Measurements from ENCODE around the gene COL9A1.
"Not testable (repeated sequence)": the region's sequence is repeated elsewhere in the genome, so short reads cannot be mapped to it uniquely, and the experiment has no call there.

COL9A1 gene

DNA sequence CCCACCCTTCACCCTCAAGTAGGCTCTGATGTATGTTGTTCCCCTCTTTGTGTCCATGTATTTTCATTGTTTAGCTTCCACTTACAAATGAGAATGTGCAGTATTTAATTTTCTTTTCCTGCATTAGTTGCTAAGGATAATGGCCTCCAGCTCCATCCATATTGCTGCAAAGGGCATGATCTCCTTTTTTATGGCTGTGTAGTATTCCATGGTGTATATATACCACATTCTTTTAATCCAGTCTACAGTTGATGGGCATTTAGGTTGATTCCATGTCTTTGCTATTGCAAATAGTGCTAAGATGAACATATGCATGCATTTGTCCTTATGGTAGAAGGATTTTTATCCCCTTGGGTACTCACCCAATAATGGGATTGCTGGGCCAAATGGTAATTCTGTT lies 35.9 kb upstream of the COL9A1 start:
- TF ChIP-seq, protein P1, sequence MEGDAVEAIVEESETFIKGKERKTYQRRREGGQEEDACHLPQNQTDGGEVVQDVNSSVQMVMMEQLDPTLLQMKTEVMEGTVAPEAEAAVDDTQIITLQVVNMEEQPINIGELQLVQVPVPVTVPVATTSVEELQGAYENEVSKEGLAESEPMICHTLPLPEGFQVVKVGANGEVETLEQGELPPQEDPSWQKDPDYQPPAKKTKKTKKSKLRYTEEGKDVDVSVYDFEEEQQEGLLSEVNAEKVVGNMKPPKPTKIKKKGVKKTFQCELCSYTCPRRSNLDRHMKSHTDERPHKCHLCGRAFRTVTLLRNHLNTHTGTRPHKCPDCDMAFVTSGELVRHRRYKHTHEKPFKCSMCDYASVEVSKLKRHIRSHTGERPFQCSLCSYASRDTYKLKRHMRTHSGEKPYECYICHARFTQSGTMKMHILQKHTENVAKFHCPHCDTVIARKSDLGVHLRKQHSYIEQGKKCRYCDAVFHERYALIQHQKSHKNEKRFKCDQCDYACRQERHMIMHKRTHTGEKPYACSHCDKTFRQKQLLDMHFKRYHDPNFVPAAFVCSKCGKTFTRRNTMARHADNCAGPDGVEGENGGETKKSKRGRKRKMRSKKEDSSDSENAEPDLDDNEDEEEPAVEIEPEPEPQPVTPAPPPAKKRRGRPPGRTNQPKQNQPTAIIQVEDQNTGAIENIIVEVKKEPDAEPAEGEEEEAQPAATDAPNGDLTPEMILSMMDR (IDR thresholded peaks at IDR 0.05): no peak
- no peaks in the 10 kb centered on the region for H3K36me3 ChIP-seq (ENCODE audit: control insufficient read depth, insufficient read depth, low read length)

DNA sequence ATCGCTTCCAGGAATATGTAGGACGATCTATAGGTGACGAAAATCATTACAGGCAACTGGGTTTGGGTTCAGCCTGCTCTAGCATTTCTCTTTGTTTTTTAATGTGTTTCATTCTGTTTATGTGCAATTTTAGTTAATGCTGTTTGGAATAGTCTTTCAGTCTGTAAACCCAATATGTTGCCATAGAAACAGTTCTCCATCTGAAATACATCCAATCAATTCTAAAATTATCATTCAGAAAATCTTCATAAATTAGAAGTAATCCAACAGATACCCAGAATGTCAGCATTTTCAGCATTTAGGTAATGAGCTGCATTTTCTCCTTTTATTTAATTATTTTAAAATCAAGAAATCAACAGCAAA lies 34.8 kb upstream of the COL9A1 start:
- H3K79me2 ChIP-seq: no peaks in the 10 kb centered on the region
- no peak overlapping the region for H3K4me3 ChIP-seq (ENCODE audit: low read depth, low read length)
- no peak overlapping the region for H3K27ac ChIP-seq
- peaks cover 2% of the 10 kb centered on the region for H3K9me3 ChIP-seq (ENCODE audit: control insufficient read depth, low read length)
- TF ChIP-seq, protein P1 (IDR thresholded peaks at IDR 0.05): no peak
- no peak overlapping the region for H3K9ac ChIP-seq
- no peak overlapping the region for H2AFZ ChIP-seq
- H3K27me3 ChIP-seq (ENCODE audit: control insufficient read depth, insufficient read depth, low read length): no peaks in the 10 kb centered on the region
- H3K4me1 ChIP-seq: no peaks in the 10 kb centered on the region
- no peak overlapping the region for H3K4me2 ChIP-seq (ENCODE audit: low read length)
- H3K36me3 ChIP-seq (ENCODE audit: control insufficient read depth, insufficient read depth, low read length): no peaks in the 10 kb centered on the region

More for the DNA sequence above, 35.9 kb upstream of the COL9A1 start:
- no peak overlapping the region for H3K4me3 ChIP-seq (ENCODE audit: low read depth, low read length)
- no peaks in the 10 kb centered on the region for H3K4me1 ChIP-seq
- H2AFZ ChIP-seq: no peak overlapping the region
- H3K9me3 ChIP-seq (ENCODE audit: control insufficient read depth, low read length): peaks cover 2% of the 10 kb centered on the region
- no peak overlapping the region for H3K4me2 ChIP-seq (ENCODE audit: low read length)
- H3K27me3 ChIP-seq (ENCODE audit: control insufficient read depth, insufficient read depth, low read length): no peaks in the 10 kb centered on the region
- H3K79me2 ChIP-seq: no peaks in the 10 kb centered on the region
- no peak overlapping the region for H3K27ac ChIP-seq
- no peak overlapping the region for H3K9ac ChIP-seq

DNA sequence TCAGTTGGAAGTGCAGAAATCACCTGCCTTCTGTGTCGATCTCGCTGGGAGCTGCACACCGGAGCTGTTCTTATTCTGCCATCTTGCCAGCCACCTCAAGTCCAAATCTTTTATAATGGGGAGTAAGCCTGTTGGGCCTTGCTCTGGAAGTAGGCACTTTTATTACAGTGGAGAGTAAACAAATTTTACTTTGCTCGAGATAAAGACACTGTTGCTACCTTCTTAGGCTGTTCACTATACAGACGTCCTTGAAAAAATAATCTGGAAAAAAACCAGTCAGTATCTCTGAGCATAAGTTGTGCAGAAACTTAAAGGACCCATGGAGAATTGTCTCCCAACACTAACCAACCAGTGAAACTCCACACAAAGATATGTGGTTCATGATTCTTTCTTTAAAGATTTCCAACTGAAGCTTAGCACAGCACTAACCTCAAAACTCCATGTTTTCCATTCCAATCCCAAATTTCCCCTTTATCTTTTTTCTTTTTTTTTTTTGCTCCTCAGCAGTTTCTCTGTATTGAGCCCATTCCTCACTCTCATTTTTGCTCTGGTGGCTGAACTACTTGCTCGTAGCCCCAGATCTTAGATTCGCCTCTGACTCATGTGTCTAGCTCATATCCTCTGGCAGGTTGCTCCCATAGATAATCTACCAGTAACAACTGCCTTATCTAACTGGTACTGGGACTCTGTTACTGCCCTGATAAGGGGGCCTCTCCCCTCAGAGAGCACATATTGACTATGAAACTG lies 34.3 kb upstream of the COL9A1 start:
- Histone ChIP-seq H3K27ac (no peak overlapping the region), H3K9ac (no peak overlapping the region), H3K4me2 (ENCODE audit: low read length) (no peak overlapping the region), H2AFZ (no peak overlapping the region), H3K9me3 (ENCODE audit: control insufficient read depth, low read length) (peaks cover 2% of the 10 kb centered on the region), H3K79me2 (no peaks in the 10 kb centered on the region), H3K27me3 (ENCODE audit: control insufficient read depth, insufficient read depth, low read length) (no peaks in the 10 kb centered on the region), H3K36me3 (ENCODE audit: control insufficient read depth, insufficient read depth, low read length) (no peaks in the 10 kb centered on the region), H3K4me1 (no peaks in the 10 kb centered on the region), H3K4me3 (ENCODE audit: low read depth, low read length) (no peak overlapping the region)
- TF ChIP-seq, protein P1 (IDR thresholded peaks at IDR 0.05): no peak

DNA sequence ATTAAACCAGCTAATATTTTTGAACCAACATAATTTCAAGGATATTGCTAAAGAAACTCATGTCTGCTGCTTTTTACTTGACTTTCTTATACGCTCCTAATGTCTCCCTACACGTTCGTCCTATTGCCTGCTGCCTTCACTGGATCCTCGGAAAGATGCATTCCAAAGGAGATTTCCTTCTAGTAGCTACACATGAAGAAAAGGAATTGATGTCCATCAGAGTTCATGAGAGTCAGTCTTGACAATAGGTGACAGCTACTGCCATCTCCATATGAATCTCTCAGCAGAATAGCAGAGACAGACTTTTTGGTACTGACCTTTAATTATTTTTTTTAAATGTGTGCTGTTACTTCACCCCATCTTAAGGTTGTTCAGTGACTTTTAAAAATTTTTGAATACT lies 24.2 kb upstream of the COL9A1 start:
- H3K4me3 ChIP-seq (ENCODE audit: low read depth, low read length): no peak overlapping the region
- H3K9me3 ChIP-seq (ENCODE audit: control insufficient read depth, low read length): no peaks in the 10 kb centered on the region
- no peaks in the 10 kb centered on the region for H3K36me3 ChIP-seq (ENCODE audit: control insufficient read depth, insufficient read depth, low read length)
- H3K79me2 ChIP-seq: no peaks in the 10 kb centered on the region
- peak overlapping the region; percentile 34 for H2AFZ ChIP-seq
- H3K4me1 ChIP-seq: no peaks in the 10 kb centered on the region
- H3K9ac ChIP-seq: no peak overlapping the region
- H3K27me3 ChIP-seq (ENCODE audit: control insufficient read depth, insufficient read depth, low read length): no peaks in the 10 kb centered on the region
- TF ChIP-seq, protein P1 (IDR thresholded peaks at IDR 0.05): no peak
- H3K4me2 ChIP-seq (ENCODE audit: low read length): no peak overlapping the region
- H3K27ac ChIP-seq: no peak overlapping the region

- Histone ChIP-seq H2AFZ (no peak overlapping the region), H3K9ac (no peak overlapping the region), H3K4me3 (ENCODE audit: low read depth, low read length) (no peak overlapping the region), H3K27me3 (ENCODE audit: control insufficient read depth, insufficient read depth, low read length) (no peaks in the 10 kb centered on the region), H3K79me2 (no peaks in the 10 kb centered on the region), H3K4me1 (no peaks in the 10 kb centered on the region), H3K27ac (no peak overlapping the region), H3K36me3 (ENCODE audit: control insufficient read depth, insufficient read depth, low read length) (no peaks in the 10 kb centered on the region), H3K4me2 (ENCODE audit: low read length) (no peak overlapping the region), H3K9me3 (ENCODE audit: control insufficient read depth, low read length) (no peaks in the 10 kb centered on the region)
- TF ChIP-seq, protein P1 (IDR thresholded peaks at IDR 0.05): no peak
Observed at GRCh38 chr6:70325009-70325408, 22.1 kb upstream of the COL9A1 start.

DNA sequence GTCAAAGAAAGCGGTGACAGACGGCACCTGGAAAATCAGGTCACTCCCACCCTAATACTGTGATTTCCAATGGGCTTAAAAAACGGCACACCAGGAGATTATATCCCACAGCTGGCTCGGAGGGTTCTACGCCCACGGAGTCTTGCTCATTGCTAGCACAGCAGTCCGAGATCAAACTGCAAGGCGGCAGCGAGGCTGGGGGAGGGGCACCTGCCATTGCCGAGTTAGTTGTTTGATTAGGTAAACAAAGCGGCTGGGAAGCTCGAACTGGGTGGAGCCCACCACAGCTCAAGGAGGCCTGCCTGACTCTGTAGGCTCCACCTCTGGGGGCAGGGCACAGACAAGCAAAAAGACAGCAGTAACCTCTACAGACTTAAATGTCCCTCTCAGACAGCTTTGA lies 14.9 kb upstream of the COL9A1 start:
- H3K4me3 ChIP-seq (ENCODE audit: low read depth, low read length); H3K4me1 ChIP-seq; H3K9ac ChIP-seq; H3K79me2 ChIP-seq; H3K27me3 ChIP-seq (ENCODE audit: control insufficient read depth, insufficient read depth, low read length); H3K27ac ChIP-seq; H3K4me2 ChIP-seq (ENCODE audit: low read length); H2AFZ ChIP-seq; H3K9me3 ChIP-seq (ENCODE audit: control insufficient read depth, low read length); H3K36me3 ChIP-seq (ENCODE audit: control insufficient read depth, insufficient read depth, low read length): not testable (repeated sequence)
